ENCODE results near the gene DIAPH3.

The DIAPH3 gene

DNA sequence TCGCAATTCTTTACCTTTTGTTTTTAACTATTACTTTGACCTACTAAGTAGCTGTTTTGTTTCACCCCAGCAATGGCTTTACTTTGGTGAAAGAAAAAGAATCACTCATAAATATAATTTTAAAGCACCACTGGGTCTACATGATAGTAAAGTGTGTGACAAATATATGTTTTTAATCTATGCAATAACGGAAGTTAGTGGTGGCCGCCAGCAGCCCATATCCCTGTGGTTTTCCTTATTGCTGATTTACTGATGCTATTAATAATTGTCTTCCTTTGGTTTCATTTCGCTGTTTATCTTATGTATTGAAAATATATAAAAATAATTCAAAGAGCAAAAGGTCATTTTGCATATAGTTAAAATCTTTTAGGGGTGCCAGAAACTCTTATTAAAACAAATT, 491.3 kb downstream of the DIAPH3 start:
- no peak for DNase-seq (ENCODE audit: low spot score)

DNA sequence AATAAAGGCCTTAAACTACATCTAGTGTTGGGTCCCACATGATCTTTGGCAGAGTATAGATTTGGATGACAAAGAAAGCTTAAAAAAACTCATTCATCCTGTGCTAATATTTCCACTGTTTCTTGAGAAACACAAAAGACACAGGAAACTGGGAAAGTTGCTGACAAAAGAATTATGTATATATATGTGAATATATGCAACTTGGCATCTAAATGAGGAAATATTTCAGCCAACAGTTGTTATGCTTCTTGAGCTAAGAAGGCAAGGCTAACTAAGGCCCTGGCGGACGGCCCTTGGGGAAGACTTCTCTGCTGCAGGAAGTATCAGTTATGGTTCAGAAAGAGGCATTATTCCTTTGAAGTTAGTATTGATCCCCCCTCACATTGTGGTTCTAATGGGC, 491.8 kb downstream of the DIAPH3 start:
- no peak for DNase-seq (ENCODE audit: low spot score)

DNA sequence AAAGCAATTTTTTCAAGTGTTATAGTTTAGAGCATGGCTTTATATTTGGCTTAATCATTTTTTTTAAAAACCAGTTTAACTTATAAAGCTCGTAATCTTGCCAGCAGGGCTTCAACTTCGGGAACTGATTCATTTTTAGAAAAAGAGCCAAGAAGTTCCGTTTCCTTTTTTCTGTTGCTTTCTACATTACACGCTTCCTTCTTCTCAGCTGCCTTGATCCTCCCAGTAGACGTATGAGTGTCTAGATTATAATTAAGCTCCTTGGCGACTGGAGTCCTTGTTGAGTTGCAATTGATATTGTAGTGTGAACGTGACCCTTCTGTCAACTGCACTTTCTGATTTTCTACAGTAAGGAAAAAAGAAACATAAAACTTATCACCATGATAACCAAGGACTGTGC, 497.2 kb downstream of the DIAPH3 start:
- DNase-seq (ENCODE audit: low spot score), result no peak

DNA sequence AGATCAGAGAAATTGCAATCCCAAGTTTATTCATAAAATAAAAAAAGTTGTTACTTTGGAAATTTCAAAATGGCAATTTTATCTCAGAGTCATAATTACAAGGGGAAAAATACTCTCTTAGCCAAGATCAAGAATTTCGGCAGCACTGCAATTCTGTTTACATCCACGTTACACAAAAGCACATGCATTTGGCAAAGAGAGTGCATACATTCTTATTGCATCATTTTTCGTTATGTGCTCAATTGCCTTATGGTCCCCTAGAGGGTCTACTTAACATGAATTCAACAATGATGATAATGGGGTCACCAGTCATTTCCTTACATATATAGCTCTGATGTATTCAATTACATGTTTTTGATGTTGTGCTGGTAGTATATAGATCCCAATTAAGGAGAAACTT, 498.0 kb downstream of the DIAPH3 start:
- no peak for DNase-seq (ENCODE audit: low spot score)

DNA sequence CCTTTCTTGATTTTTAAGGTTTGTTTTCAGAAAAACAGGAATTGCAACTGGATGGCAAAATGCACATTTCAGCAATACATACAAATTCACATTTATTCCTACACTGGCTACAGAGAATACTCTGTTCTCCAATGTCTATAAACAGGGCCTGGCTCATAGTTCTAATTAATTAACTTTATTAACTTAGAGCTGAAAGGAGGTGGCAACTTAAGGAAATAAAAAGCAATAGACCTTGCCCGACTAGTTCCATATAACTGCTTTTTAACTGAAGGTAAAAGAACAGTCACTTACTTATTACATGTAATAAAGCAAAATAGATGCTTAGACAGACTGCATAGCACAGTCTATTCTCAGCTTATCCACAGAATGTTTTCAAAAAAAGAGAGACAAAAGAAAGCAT, 498.5 kb downstream of the DIAPH3 start:
- no peak for DNase-seq (ENCODE audit: low spot score)

DNA sequence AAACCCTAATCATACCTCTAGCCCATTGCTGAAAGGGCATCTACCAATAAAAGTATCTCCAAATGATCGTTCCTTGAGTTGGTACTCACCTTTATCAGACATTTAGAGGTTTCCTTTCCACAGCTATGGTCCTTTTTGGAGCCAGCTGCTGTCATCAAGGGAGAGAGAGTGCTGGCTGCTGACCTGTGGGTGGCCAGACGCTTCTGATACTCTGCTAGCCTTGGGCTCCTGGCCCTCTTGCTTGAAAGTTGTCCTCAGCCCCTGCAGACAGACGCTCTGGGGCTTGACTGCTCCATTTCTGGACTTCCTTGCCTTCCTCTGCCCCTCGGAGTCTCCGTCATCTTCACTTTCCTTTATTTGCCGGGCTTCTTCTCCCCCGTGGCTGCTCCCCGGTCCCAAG, 499.1 kb downstream of the DIAPH3 start:
- DNase-seq (ENCODE audit: low spot score), result no peak

DNA sequence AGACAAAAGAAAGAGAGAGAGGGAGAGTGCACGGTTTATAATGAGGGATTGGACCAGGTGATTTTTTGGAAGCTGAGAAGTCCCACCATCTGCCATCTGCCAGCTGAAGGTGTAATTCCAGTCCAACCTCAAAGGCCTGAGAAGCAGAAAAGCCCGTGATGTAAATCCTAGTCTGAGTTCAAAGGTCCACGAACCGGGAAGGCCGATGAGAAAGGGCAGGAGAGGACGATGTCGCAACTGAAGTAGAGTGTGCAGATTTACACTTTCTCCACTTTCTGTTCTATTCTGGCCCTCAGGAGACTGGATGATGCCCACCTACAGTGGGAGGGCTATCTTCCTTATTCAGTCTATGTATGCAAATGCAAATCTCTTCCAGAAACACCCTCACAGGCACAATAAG, 500.0 kb downstream of the DIAPH3 start:
- no peak for DNase-seq (ENCODE audit: low spot score)

DNA sequence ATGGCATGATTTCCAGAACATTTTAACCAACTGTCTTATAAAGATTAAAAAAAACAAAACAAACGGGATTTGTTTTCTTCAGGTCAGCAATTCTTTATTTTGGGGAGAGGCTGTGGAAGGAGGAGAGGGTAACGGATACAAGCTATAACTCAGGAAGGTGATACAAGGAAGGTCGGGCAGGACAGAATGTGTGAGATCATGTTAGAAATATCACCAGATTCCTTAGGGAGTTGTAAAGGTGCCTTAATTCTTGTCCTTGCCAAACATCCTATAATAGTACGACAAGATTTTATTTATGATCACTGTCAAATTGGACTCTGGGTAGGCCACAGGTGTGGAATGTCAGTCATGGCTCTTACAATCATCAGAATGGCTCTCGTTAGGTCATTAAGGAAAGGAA, 503.1 kb downstream of the DIAPH3 start:
- no peak for DNase-seq (ENCODE audit: low spot score)

DNA sequence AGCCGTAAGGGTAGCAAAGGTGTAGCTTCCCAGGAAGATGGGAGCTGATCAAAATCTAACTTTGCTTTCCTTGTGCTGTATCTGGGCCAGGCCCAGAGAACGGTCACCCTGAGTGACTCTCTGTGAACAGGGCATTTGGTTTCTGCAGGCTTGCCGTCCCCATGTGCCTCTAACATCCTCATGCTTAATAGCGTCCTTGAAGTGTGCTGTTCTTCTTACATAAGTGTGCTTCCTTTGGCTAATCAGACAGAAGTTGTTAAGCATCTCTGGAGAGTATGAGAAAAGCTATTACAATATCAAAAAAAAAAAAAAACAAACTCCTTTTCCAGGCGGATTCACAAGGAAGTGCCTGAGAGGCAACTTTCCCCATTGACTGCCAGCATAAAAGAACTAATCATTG, 503.7 kb downstream of the DIAPH3 start:
- no peak for DNase-seq (ENCODE audit: low spot score)

DNA sequence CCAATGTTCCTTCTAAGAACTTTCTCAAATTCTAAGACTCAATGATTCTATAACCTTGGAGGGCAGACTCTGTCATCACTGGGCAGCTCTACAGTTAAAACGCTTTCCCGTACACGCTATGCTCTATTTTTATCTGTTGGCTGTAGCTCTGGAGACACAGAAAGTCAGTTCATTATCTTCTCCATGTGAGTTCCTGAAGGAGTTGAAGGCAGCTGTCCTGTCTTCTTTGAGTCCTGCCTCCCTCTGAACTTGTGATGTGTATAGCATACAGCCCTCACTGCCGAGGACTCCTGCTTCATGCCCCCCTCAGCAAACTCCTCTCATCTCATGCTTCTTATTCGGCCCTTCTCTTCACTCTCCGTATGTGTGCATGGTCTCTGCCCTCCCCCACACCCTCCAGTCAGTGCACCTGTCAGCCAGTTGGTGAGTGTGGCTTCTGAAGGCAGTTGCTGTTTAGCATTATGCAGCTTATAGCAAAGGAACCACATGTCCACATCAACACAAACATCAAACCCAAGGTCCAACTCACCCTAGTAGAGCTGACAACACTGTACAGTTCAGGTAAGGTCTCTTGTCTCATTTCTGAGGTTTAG, 504.9 kb downstream of the DIAPH3 start:
- DNase-seq (ENCODE audit: low spot score), result no peak

DNA sequence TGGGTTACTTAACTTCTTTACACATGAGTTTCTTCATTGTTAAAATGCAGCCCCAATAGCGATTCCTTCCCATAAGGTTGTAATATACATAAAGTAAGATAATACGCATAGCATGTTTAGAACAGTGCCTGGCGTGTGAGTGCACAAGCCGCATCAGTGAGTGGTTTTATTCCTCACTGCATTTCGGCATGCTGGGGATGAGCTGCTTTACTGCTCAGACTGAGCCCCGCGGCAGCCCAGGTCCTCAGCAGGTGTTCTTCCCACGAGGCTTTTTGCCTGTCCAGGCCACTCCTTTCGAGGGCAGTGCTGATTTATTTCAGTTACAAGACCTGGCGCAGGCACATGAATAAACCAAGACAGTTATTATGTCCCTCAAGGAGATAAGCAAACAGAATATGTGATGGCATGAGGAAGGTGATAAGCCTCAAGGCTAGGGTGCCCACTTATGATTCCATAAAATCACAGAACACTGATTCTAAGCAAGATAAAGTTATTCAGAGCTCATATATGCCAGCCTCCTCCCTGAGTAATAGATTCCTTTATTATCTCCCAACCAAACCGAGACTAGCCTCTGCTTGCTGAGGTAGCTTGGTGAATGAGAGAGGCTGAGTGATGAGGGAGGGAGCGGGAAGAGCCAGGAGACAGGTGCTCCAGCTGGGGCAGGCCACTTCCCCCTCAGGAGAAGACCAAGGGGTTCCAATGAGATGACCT, 505.5 kb downstream of the DIAPH3 start:
- peak; percentile 31 for DNase-seq (ENCODE audit: low spot score)

DNA sequence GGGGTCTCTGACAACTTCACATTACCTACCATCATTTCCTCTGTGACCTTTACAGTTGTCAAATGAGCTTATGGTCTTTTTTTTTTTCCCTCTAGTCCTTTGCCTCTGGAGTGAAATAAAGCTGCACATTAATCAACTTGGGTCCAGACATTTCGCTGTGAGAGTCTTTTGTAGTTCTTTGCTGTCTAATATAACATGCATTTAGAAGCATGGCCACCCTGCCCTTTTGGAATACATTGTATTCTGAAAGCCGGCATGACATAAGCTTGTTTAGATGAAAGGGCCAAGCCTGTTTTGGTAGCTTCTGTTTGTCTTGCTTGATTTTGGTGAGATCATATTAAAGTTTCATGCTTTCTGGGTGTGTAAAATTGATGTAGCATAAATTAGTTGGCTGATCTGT, 509.8 kb downstream of the DIAPH3 start:
- DNase-seq (ENCODE audit: low spot score), result no peak

DNA sequence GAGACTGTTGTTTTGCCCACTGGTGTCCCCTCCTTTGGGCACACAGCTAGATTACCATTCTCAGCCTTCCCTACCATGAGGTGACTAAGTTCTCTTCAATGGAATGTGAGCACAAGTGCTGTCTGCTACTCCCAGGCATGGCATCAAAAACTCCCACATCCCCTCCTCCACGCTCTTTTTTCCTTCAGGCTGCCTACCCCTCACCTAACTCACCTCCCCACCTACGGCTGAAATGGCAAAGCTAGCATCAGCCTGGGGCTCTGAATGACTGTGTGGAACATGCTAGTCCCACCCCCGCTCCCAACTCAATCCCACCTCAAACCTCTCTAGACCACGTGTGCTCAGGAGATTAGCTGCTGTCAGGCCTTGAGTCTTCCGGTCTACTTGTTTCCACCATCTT, 512.2 kb downstream of the DIAPH3 start:
- DNase-seq (ENCODE audit: low spot score), result no peak

DNA sequence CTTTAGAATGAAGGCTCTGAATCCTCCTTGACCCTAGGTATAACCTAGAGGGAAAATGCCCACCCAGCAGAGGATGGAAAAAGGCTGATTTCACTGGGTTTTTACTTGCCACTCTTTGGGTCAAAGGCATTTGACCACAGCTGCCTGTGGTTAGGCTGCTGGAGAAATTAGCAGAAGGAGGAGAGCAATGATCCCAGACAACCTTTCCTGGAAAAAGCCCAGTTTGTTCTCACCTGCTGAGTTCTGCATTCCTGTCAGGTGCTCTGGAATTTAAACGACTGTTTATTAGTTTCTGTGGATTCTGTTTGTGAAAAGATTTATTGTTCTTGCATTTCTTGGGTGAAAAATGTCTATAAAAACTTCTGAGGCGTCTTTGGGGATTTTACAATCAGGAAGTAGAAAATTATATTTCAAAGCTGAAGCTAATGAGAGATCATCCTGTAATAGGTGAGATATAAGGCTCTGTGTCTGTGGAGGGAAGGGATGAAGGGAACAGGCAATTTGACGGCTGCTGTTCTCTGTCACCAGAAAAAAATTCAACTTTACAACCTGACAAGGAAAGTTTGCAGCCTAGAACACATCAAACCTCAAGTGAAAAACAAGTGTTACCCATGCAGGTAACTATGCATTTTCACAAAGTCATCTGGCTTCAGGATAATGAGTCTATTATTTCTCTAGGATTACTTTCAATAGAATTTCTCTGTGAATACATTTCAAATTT, 519.7 kb downstream of the DIAPH3 start:
- peak; percentile 48 for DNase-seq (ENCODE audit: low spot score)

DNA sequence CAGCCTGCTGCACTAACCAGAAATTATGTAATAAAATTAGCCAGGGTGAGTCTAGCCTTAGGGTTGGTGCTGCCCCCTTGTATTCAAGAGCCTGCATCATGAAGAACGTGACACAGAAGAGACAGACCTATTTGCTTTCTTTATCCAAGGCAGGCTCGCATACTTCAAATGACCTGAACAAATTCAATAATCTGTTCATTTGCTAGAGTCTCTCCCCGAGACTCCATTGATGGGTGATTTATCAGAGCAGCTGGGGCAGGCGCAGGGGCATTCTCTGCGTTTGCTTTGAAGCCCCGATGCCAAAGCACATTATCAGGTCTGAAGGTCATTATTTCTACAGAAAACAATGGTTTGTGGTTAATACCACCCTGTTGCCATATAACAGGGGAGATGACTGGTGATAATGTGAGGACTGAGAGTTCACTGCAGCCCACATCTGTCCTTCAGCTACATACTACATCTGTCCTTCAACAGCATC, 520.3 kb downstream of the DIAPH3 start:
- no peak for DNase-seq (ENCODE audit: low spot score)

DNA sequence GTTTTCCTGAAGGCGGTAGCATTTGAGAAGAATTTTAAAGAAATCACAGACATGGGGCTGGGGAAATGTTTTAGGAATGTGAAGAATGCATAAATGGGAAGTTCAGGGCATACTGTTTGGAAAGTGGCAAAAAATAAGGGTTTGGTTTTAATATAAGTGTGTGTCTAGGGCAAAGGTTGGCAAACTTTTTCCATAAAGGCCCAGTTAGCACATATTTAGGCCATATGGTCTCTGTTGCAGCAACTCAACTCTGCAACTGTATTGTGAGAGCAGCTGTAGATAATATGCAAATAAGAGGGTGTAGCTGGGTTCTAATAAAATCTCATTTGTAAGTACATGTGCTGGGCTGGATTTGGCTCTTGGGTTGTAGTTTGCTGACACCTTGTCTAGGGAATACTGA, 521.9 kb downstream of the DIAPH3 start:
- no peak for DNase-seq (ENCODE audit: low spot score)

DNA sequence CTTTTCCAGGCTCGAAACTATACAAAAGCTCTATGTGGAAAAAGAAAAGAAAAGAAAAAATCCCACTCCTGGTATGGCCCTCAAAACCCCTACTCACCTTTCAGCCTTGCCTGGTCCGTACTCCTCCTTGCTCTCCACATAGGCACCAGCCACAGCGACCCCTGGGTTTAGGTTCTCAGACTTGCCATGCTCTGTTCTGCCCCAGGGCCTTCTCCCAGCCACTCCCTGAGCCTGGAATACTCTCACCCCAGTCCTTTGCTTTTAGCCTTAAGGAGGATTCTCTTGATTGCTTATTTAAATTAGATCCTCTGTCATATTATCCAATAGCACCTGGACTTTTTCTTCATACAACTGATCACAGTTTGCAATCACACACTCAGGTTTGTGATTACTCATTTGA, 522.5 kb downstream of the DIAPH3 start:
- no peak for DNase-seq (ENCODE audit: low spot score)

DNA sequence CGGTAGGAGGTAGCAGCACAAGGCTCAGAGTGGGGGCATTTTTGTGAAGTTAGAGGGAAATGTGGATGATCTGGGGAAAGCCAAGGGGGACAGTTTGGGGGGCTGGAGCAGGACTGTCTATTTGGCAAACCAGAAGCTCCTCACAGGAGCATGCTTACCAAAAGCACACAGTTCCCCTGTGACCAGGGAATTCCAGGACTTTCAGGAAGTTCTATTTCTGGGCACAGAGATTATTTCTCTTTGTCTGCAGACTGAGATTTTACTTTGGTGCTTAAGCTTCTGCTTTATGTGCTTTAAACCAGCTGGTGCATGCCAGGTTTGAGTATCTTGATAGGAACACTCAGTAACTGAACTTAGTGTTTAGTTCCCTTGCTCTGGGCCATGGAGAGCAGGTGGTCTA, 525.3 kb downstream of the DIAPH3 start:
- DNase-seq (ENCODE audit: low spot score), result no peak

DNA sequence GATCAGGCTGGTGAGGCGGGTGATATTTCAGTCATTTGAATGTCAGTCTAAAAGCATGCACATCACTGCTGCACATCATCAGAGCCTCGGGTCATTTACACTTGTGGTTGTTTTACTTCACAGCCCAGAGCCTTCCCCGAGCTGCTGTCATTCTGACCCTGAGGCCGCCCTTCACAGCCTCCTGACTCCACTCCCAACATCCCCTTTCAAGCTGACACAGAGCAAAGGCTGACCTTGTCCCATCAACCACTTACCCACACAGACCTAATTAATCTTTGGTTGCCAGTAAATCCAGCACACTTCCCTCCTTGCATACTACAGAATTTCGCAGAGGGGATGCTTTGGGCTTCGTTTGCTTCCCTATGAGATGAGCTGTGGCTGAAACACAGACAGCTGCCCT, 528.1 kb downstream of the DIAPH3 start:
- no peak for DNase-seq (ENCODE audit: low spot score)

DNA sequence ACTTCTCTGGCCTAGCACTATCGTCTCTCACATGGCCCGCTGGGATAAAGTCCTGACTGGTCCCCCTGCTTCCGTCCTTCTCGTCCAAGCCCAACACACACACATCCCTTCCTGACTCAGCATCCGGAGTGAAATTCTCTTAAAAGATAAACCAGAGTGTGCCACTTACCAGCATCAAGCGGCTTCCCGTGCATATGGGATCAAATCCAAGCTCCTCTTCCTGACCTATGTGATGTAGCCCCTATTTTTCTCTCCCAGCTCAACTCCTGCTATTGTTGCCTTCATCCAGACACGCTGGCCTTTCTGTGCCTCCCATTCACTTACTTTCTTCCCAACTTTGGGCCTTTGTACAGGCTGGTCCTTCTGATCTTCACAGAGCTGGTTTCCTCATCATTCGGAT, 530.4 kb downstream of the DIAPH3 start:
- DNase-seq (ENCODE audit: low spot score), result no peak

DNA sequence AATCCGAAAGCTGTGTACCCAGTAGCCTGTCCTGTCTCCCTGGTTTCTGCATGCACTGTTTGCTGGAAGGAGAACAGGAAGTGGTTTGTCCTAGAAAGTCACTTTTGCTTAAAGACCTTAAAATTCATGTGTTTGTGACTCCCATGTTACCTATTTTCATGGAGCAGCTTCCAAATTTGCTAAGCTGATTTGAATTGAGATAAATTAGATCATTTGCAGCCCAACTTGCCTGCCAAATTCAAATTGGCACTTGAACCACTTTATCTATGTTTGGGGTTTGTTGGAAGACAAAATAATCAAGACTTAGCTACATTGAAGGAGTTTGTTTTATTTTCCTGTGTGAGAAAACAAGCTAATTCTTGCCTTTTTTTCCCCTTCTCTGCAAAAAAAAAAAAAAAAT, 532.5 kb downstream of the DIAPH3 start:
- no peak for DNase-seq (ENCODE audit: low spot score)

DNA sequence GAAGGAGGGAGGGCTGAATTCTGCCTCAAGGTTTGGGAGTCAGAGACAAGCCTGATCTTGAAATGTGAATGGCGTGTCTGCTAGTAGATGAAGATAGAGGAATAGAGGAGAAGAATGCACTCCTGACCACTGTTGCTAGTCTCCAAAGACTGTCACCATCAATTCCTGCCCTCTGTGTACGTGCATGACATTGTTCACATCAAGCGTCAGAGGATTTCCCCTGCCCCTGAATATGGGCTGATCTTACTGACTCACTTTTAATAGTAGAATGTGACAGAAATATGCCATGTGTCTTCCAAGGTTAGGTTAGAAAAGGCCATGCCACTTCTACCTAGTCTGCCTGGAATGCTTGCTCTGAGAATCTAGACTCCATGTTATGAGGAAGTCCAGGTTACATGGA, 538.6 kb downstream of the DIAPH3 start:
- no peak for DNase-seq (ENCODE audit: low spot score)

DNA sequence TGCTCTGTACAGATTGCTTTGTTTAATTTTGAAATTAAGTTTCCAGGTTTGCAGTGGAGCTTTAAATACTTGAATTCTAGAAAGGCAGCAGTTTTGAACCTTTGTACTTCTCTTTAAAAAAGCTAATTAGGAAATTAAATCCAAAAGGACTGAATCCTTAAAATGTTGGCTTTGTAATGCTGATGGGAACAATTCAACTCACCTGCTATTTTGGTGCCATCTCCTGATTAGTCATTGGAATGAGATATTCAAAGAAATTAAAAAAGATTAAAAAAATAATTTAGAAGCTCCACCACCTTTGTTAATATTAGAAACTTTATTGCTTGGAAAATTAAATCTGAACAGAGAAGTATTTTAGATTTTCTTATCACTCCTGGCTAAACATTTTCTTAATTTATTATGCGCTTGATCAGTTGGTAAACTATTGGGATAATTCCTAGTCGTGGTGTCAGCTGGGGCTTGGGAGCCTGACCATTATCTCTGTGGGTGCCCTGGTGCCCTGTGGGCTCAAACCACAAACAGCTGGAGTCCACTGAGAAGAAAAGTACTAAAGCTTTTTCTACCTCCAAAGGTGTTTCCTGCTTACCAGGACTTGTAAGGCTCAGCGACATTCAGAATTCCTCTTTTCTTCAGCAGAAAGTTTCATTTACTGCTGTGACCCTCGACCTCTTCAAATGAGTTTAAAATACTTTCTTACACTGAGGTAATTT, 540.4 kb downstream of the DIAPH3 start:
- DNase-seq (ENCODE audit: low spot score), result no peak

All from LoVo (cell line).